GM10266 (cell line): Measurements from ENCODE around the gene ELAVL4.

ENCODE experiments used
- DNase-seq: peaks from one replicate; pipeline ENCODE4 v3.0.0; 2012; ENCODE audit errors: extremely low spot score
- TF ChIP-seq, protein P1 (sequence below): IDR thresholded peaks from 2 replicates; pipeline ENCODE4 v1.5.1; 2012; ENCODE audit warnings: mild to moderate bottlenecking, low read depth; ENCODE audit not compliant: control insufficient read depth, insufficient read depth; ENCODE audit errors: missing control alignments

Gene ELAVL4

DNA sequence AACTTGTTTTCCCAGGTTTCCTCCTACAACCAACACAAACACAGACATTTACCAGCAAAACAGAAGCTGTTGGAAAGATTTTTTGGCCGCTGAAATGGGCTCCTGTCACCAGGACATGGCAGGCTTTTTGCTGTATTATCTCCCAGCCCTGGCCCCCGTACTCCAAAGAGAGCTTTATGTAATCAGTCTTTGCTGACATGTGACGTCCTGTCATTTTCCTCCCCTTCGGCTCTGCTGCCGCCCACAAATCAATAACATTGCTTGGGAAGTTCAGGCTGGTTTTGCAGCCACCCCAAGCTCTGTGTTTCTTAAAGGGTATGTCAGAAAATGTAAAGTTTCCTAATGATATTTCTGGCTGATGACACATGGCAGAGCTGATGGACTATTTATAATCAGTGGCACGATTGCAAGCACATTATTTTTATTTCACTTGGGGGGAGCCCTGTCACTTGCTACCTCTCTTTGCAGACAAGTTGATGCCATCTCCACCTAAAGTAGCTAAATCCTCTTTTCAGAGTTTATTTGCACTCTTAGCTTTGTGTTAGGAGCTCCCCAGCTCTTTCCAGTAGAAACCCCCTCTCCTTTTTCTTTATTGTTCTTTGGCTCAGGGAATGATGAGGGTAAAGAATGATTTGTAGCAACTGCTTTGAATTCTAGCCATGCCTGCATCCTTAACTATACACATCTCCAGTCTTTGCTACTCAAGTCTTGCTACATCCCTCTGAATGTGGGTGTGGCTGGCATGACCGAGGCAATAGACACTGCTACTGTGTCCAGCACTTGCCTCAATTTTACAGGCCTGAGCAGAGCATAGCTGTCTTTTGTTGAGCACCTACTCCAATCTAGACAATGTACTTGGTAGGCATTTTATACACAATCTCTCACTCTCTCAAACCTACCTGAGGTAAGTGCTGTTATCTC, 67.3 kb downstream of the ELAVL4 start:
- DNase-seq, result no peak
- TF ChIP-seq, protein P1, sequence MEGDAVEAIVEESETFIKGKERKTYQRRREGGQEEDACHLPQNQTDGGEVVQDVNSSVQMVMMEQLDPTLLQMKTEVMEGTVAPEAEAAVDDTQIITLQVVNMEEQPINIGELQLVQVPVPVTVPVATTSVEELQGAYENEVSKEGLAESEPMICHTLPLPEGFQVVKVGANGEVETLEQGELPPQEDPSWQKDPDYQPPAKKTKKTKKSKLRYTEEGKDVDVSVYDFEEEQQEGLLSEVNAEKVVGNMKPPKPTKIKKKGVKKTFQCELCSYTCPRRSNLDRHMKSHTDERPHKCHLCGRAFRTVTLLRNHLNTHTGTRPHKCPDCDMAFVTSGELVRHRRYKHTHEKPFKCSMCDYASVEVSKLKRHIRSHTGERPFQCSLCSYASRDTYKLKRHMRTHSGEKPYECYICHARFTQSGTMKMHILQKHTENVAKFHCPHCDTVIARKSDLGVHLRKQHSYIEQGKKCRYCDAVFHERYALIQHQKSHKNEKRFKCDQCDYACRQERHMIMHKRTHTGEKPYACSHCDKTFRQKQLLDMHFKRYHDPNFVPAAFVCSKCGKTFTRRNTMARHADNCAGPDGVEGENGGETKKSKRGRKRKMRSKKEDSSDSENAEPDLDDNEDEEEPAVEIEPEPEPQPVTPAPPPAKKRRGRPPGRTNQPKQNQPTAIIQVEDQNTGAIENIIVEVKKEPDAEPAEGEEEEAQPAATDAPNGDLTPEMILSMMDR, result no peak

DNA sequence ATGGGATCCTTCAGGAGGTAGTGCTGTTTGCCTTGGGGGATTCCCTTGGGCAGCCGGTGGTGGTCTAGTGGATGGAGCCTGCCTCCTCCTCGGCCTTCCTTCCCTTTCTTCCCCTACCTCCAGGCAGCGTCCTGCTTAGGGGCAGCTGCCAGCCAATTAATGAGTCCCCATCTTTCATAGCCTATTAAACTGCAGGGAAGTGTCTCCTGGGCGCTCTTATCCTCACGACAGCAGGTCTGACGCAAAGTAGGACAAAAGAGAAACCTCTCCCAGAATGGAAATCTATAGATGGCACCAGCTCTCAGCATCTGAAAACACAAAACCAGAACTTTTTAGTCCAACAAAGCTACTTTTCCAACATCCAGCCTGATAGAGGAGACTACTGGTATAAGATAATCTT, 69.3 kb downstream of the ELAVL4 start:
- TF ChIP-seq, protein P1, result no peak
- DNase-seq, result no peak

DNA sequence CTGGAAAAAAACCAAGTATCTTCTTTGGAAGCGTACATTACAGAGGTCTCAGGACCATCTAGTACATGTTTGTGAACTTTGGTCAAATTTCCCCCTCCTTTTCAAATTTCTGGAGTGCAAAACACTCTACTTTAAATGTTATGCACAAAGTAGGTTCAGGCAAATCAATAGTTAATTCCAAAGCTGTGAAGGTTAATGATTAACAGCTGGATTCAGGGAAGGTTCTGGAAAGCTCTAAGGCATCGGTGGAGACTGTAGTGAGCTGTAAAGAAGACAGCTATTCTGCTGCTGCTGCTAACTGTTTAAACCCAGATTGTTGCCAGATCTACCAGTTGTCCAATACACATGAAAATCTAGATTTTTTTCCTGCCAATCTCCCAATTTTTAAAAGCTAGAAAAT, 70.9 kb downstream of the ELAVL4 start:
- DNase-seq, result no peak
- TF ChIP-seq, protein P1, result no peak

DNA sequence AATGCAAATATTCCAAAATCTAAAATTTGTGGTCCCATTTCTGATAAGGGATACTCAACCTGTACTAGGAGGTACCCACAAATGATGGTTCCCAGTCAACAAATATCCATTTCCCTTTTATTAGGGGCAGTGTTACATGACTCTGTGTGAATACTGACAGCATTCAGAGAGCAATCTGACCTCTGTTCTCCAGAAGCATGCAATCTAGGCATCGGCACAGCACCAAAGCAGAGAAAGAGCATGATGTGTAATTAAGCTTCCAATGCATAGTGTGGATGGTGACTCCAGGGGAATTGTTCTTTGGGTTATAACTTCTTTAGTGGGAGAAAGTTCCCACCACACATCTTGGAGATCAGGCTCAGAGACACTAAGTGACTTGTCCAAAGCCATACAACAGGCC, 71.6 kb downstream of the ELAVL4 start:
- TF ChIP-seq, protein P1, result no peak
- no peak for DNase-seq

DNA sequence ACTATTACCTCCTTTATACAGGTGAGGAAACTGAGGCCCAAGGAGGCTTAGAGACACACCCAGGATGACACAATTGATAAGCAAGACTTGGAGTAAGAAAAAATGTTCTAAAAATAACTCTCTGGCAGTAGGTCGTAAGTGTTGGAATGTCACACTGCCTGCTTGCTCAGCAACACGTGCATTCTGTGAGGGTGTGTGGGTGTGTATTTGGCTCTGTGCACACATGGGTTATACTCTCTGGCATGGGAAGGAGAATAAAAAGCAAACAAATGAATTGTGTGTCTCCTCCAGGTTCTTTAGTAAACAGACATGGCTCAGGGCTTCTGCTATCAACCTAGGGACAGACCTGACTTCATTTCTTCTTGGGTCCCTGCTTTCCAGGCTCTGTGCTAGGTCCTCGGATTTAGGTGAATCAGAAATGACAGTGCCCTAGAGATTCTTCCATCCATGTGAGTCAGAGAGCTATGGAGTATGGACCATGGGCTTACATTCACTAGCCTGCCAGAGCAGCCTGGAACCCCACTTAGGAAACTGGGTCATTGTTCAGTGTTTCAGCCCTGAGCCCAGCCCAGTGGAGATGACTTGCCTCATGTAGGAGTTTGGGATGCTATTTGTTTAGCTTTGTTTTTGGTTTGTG, 72.4 kb downstream of the ELAVL4 start:
- TF ChIP-seq, protein P1, result no peak
- no peak for DNase-seq

DNA sequence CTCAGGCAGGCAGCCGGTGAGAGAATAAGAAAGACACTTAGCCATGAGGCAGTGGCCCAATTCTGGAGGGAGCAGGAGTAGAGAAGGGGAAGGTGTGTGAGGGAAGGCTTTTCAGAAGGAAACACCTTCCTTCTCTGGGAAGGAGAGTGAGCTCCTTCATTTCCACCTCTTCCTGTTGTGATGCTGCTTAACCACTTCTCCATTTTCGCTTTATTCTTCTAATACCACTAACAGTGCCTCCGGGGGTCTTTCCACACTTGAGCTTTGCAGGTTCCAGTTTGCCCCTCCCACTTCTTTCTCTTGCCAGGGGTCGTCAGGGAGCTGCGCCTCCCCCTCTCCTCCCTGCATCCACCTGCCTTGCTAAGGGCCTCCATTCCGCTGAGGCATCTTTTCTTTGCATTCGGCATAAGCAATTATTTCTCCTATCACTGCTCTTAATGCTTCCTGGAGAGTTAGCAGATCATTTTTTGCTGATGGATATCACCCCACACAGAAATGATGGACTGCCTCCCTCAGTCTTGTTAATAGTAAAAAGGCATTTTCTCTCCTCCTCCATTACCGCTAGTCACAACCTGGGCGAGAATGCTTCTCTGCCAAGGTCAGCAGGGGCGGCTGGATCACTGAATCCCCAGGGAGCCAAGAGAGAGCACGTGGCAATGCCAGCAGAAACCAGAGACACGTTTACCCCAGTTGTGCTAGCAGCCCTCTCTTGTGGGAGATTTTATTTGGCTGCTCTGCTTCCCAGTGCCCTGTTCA, 74.8 kb downstream of the ELAVL4 start:
- no peak for DNase-seq

More for the DNA sequence above, 74.8 kb downstream of the ELAVL4 start:
- TF ChIP-seq, protein P1, result no peak
